Measurements from ENCODE around the gene RXRG. TPM values are rescaled to one million over a fixed set of nuclear protein-coding genes. Genes with fewer than 3 reads are reported as not detected.

Gene RXRG
- total and polyA plus RNA-seq, 2 donors = 0.23 to 0.47 TPM

DNA sequence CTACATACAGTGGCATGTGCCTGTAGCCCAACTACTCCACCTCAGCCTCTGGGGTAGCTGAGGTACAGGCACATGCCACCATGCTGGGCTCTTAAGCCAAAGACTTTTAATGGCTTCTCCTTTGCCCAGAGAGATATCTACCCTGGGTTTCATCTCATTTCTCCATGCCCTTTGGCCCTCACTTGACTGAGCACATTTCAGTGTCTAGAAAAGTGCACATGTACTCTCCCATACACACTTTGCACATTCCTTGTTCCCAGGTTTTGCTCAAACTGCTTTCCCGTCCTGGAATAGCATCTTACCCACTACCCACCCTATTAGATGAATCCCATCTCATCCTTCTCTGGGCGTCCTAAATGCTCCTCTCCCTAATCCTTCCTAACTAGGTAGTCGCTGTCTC is 10.2 kb upstream of the RXRG start:
- no peaks in the 10 kb centered on the region for H3K27me3 ChIP-seq (ENCODE audit: control insufficient read depth in 2 of 2, insufficient read depth in 1 of 2, low read length in 1 of 2)
- H3K27ac ChIP-seq (ENCODE audit: low read depth in 1 of 2, low read length in 1 of 2) = no peak overlapping the region
- DNase-seq (ENCODE audit: low read depth in 6 of 9, low spot score in 9 of 9) = no peak
- no peaks in the 10 kb centered on the region for H3K9me3 ChIP-seq (ENCODE audit: control insufficient read depth in 2 of 2, insufficient read depth in 1 of 2, low read length in 1 of 2)
- WGBS = 92% methylated on average over 3 of the region's 3 CpGs
- no peak overlapping the region for H3K4me3 ChIP-seq (ENCODE audit: low read length in 2 of 2)
- H3K4me1 ChIP-seq (ENCODE audit: control insufficient read depth in 2 of 2, insufficient read depth in 2 of 2, low read length in 2 of 2) = no peaks in the 10 kb centered on the region
- no peaks in the 10 kb centered on the region for H3K36me3 ChIP-seq (ENCODE audit: control insufficient read depth in 2 of 2, insufficient read depth in 2 of 2, low read length in 1 of 2)

- H3K4me3 ChIP-seq (ENCODE audit: low read length in 2 of 2) = no peak overlapping the region
- H3K27ac ChIP-seq (ENCODE audit: low read depth in 1 of 2, low read length in 1 of 2) = no peak overlapping the region
- H3K4me1 ChIP-seq (ENCODE audit: control insufficient read depth in 2 of 2, insufficient read depth in 2 of 2, low read length in 2 of 2) = no peaks in the 10 kb centered on the region
- DNase-seq (ENCODE audit: low read depth in 6 of 9, low spot score in 9 of 9) = no peak
- no peaks in the 10 kb centered on the region for H3K9me3 ChIP-seq (ENCODE audit: control insufficient read depth in 2 of 2, insufficient read depth in 1 of 2, low read length in 1 of 2)
- H3K27me3 ChIP-seq (ENCODE audit: control insufficient read depth in 2 of 2, insufficient read depth in 1 of 2, low read length in 1 of 2) = no peaks in the 10 kb centered on the region
- WGBS = 87% methylated on average over 3 of the region's 3 CpGs
- H3K36me3 ChIP-seq (ENCODE audit: control insufficient read depth in 2 of 2, insufficient read depth in 2 of 2, low read length in 1 of 2) = no peaks in the 10 kb centered on the region
Measured at GRCh38 chr1:165454091-165454610, 9.2 kb upstream of the RXRG start.

DNA sequence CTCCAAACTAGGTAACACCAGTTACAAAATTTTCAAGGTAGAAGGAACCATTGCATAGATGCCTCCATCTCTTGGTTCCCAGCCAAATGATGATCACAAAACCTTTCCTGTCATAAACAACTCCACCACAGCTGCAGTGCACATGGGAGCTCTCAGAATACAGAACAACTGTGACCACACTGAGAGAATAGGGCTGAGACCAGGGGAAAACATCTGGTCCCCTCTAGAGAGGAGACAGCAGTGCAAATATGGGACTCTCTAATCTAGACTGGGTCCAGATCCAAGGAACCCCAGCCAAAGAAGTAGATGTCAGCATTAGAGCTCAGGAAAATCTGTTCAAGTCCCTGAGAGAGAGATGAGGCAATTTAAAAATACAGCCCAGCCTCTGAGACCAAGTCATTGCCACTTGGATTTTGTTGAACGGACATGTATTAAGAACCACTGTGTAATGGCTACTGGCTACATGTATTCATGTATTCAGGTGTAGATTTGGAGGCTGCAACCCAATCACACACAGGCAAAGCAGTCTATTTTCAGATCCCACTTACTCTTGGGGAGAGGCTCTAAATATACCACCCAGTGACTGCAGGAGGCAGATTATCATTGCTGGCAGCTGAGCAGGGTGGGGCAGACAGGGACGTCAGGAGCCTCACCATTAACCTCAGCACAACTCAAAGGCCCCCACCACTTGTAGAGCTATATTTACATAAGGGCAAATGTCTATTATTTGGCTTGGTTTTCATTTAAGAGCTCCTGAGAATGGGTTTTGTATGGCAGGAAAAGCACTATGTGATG is 7.6 kb upstream of the RXRG start:
- Histone ChIP-seq H3K9me3 (ENCODE audit: control insufficient read depth in 2 of 2, insufficient read depth in 1 of 2, low read length in 1 of 2) (no peaks in the 10 kb centered on the region), H3K4me1 (ENCODE audit: control insufficient read depth in 2 of 2, insufficient read depth in 2 of 2, low read length in 2 of 2) (no peaks in the 10 kb centered on the region), H3K4me3 (ENCODE audit: low read length in 2 of 2) (no peak overlapping the region), H3K27me3 (ENCODE audit: control insufficient read depth in 2 of 2, insufficient read depth in 1 of 2, low read length in 1 of 2) (peaks cover 0 to 3% of the 10 kb centered on the region in 2 donors), H3K36me3 (ENCODE audit: control insufficient read depth in 2 of 2, insufficient read depth in 2 of 2, low read length in 1 of 2) (no peaks in the 10 kb centered on the region), H3K27ac (ENCODE audit: low read depth in 1 of 2, low read length in 1 of 2) (no peak overlapping the region)
- no peak for DNase-seq (ENCODE audit: low read depth in 6 of 9, low spot score in 9 of 9)
- WGBS = 81% methylated on average over 2 of the region's 2 CpGs

- no peak for DNase-seq (ENCODE audit: low read depth in 6 of 9, low spot score in 9 of 9)
- 90% methylated on average over 2 of the region's 2 CpGs for WGBS
- Histone ChIP-seq H3K27ac (ENCODE audit: low read depth in 1 of 2, low read length in 1 of 2) (no peak overlapping the region), H3K4me3 (ENCODE audit: low read length in 2 of 2) (no peak overlapping the region), H3K4me1 (ENCODE audit: control insufficient read depth in 2 of 2, insufficient read depth in 2 of 2, low read length in 2 of 2) (no peaks in the 10 kb centered on the region), H3K9me3 (ENCODE audit: control insufficient read depth in 2 of 2, insufficient read depth in 1 of 2, low read length in 1 of 2) (no peaks in the 10 kb centered on the region), H3K36me3 (ENCODE audit: control insufficient read depth in 2 of 2, insufficient read depth in 2 of 2, low read length in 1 of 2) (no peaks in the 10 kb centered on the region), H3K27me3 (ENCODE audit: control insufficient read depth in 2 of 2, insufficient read depth in 1 of 2, low read length in 1 of 2) (peaks cover 1 to 3% of the 10 kb centered on the region in 2 donors)
Measured at GRCh38 chr1:165451691-165452090, 6.8 kb upstream of the RXRG start.

- Histone ChIP-seq H3K9me3 (ENCODE audit: control insufficient read depth in 2 of 2, insufficient read depth in 1 of 2, low read length in 1 of 2) (no peaks in the 10 kb centered on the region), H3K4me1 (ENCODE audit: control insufficient read depth in 2 of 2, insufficient read depth in 2 of 2, low read length in 2 of 2) (no peaks in the 10 kb centered on the region), H3K27ac (ENCODE audit: low read depth in 1 of 2, low read length in 1 of 2) (no peak overlapping the region), H3K4me3 (ENCODE audit: low read length in 2 of 2) (no peak overlapping the region), H3K27me3 (ENCODE audit: control insufficient read depth in 2 of 2, insufficient read depth in 1 of 2, low read length in 1 of 2) (peaks cover 19 to 28% of the 10 kb centered on the region in 2 donors), H3K36me3 (ENCODE audit: control insufficient read depth in 2 of 2, insufficient read depth in 2 of 2, low read length in 1 of 2) (no peaks in the 10 kb centered on the region)
- no peak for DNase-seq (ENCODE audit: low read depth in 6 of 9, low spot score in 9 of 9)
- 27% methylated on average over 1 of the region's 1 CpG for WGBS
Measured at GRCh38 chr1:165449131-165449530, 4.2 kb upstream of the RXRG start.

- WGBS = 40% methylated on average over 4 of the region's 4 CpGs
- Histone ChIP-seq H3K36me3 (ENCODE audit: control insufficient read depth in 2 of 2, insufficient read depth in 2 of 2, low read length in 1 of 2) (no peaks in the 10 kb centered on the region), H3K4me1 (ENCODE audit: control insufficient read depth in 2 of 2, insufficient read depth in 2 of 2, low read length in 2 of 2) (no peaks in the 10 kb centered on the region), H3K4me3 (ENCODE audit: low read length in 2 of 2) (no peak overlapping the region), H3K9me3 (ENCODE audit: control insufficient read depth in 2 of 2, insufficient read depth in 1 of 2, low read length in 1 of 2) (no peaks in the 10 kb centered on the region), H3K27me3 (ENCODE audit: control insufficient read depth in 2 of 2, insufficient read depth in 1 of 2, low read length in 1 of 2) (peaks cover 32 to 53% of the 10 kb centered on the region in 2 donors), H3K27ac (ENCODE audit: low read depth in 1 of 2, low read length in 1 of 2) (no peak overlapping the region)
- DNase-seq (ENCODE audit: low read depth in 6 of 9, low spot score in 9 of 9) = no peak
Measured at GRCh38 chr1:165445388-165445787, 462 bp upstream of the RXRG start.

- DNase-seq (ENCODE audit: low read depth in 6 of 9, low spot score in 9 of 9) = no peak
- H3K36me3 ChIP-seq (ENCODE audit: control insufficient read depth in 2 of 2, insufficient read depth in 2 of 2, low read length in 1 of 2) = no peaks in the 10 kb centered on the region
- no peaks in the 10 kb centered on the region for H3K9me3 ChIP-seq (ENCODE audit: control insufficient read depth in 2 of 2, insufficient read depth in 1 of 2, low read length in 1 of 2)
- WGBS = 14% methylated on average over 8 of the region's 8 CpGs
- no peak overlapping the region for H3K27ac ChIP-seq (ENCODE audit: low read depth in 1 of 2, low read length in 1 of 2)
- H3K27me3 ChIP-seq (ENCODE audit: control insufficient read depth in 2 of 2, insufficient read depth in 1 of 2, low read length in 1 of 2) = peaks cover 32 to 56% of the 10 kb centered on the region in 2 donors
- no peaks in the 10 kb centered on the region for H3K4me1 ChIP-seq (ENCODE audit: control insufficient read depth in 2 of 2, insufficient read depth in 2 of 2, low read length in 2 of 2)
- H3K4me3 ChIP-seq (ENCODE audit: low read length in 2 of 2) = no peak overlapping the region
Measured at GRCh38 chr1:165443539-165444311, 1.2 kb downstream of the RXRG start.

DNA sequence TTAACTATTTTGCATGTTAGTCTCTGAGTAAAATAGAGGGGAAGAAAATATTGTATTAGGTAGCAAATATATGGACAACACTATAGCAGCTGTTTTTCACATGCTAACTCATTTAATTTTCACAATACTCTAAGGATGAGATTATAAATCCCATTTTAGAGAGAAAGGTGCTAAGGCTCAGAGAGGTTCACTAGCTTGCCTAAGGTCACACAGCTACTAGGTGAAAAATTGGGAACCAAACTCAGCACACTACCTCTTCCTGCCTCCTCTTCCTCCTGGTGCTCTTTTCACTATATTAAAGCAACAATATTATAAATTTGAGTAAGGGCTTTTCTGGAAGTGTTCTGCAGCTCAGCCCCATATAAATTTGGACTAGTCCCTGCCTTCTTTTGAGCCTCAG is 2.3 kb downstream of the RXRG start:
- Histone ChIP-seq H3K9me3 (ENCODE audit: control insufficient read depth in 2 of 2, insufficient read depth in 1 of 2, low read length in 1 of 2) (no peaks in the 10 kb centered on the region), H3K36me3 (ENCODE audit: control insufficient read depth in 2 of 2, insufficient read depth in 2 of 2, low read length in 1 of 2) (no peaks in the 10 kb centered on the region), H3K27ac (ENCODE audit: low read depth in 1 of 2, low read length in 1 of 2) (no peak overlapping the region), H3K27me3 (ENCODE audit: control insufficient read depth in 2 of 2, insufficient read depth in 1 of 2, low read length in 1 of 2) (peaks cover 32 to 54% of the 10 kb centered on the region in 2 donors), H3K4me3 (ENCODE audit: low read length in 2 of 2) (no peak overlapping the region), H3K4me1 (ENCODE audit: control insufficient read depth in 2 of 2, insufficient read depth in 2 of 2, low read length in 2 of 2) (no peaks in the 10 kb centered on the region)
- DNase-seq (ENCODE audit: low read depth in 6 of 9, low spot score in 9 of 9) = no peak

DNA sequence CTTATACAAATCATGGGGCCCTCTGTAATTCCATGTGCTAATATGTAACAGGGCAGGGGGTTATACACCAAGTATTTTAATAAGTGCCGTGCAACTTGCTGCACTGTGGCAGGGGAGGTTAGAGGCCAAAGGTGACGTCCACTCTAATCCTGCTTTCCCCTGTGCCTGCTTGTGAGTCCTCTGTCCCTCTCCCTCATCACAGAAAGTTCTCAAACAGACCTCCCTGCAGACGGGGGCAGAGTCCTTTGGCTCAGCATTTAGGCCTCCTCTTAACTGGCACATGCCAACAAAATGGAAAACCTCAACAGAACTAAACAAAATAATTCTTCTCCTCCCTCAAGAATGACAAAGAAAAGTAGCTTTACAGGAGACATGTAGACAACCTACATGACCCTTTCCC is 2.9 kb downstream of the RXRG start:
- WGBS = 89% methylated on average over 3 of the region's 3 CpGs
- Histone ChIP-seq H3K27ac (ENCODE audit: low read depth in 1 of 2, low read length in 1 of 2) (no peak overlapping the region), H3K4me1 (ENCODE audit: control insufficient read depth in 2 of 2, insufficient read depth in 2 of 2, low read length in 2 of 2) (no peaks in the 10 kb centered on the region), H3K36me3 (ENCODE audit: control insufficient read depth in 2 of 2, insufficient read depth in 2 of 2, low read length in 1 of 2) (no peaks in the 10 kb centered on the region), H3K4me3 (ENCODE audit: low read length in 2 of 2) (no peak overlapping the region), H3K27me3 (ENCODE audit: control insufficient read depth in 2 of 2, insufficient read depth in 1 of 2, low read length in 1 of 2) (peaks cover 32 to 54% of the 10 kb centered on the region in 2 donors), H3K9me3 (ENCODE audit: control insufficient read depth in 2 of 2, insufficient read depth in 1 of 2, low read length in 1 of 2) (no peaks in the 10 kb centered on the region)
- DNase-seq (ENCODE audit: low read depth in 6 of 9, low spot score in 9 of 9) = no peak

Data from thymus (tissue), 11 donors.